HG02885 (cell line): Measurements from ENCODE around the gene PITX2.
A peak's percentile ranks its signal among the peaks of the same experiment; 100 is the strongest.
"Not testable (repeated sequence)": the region's sequence is repeated elsewhere in the genome, so short reads cannot be mapped to it uniquely, and the experiment has no call there.

Experiments used
- ATAC-seq: cut with Tn5 transposase; IDR thresholded peaks from one replicate; pipeline ENCODE4 v1.9.1; 2021; ENCODE audit warnings: mild to moderate bottlenecking; ENCODE audit not compliant: unreplicated experiment, poor library complexity

Gene PITX2

GRCh38 chr4:110613745-110614144 is 9.1 kb downstream of the PITX2 start:
- no peak for ATAC-seq

- no peak for ATAC-seq
Measured at GRCh38 chr4:110612631-110613269, 10.1 kb downstream of the PITX2 start.

- ATAC-seq: no peak
Measured at GRCh38 chr4:110611968-110612447, 10.9 kb downstream of the PITX2 start.

GRCh38 chr4:110610940-110611831 is 11.7 kb downstream of the PITX2 start:
- ATAC-seq: peak; percentile 68

GRCh38 chr4:110610620-110610939 is 12.3 kb downstream of the PITX2 start:
- ATAC-seq: peak; percentile 5

- ATAC-seq: no peak
Measured at GRCh38 chr4:110609044-110609750, 13.7 kb downstream of the PITX2 start.

- ATAC-seq: no peak
Measured at GRCh38 chr4:110605077-110605476, 17.8 kb downstream of the PITX2 start.

- no peak for ATAC-seq
Measured at GRCh38 chr4:110602061-110602460, 20.8 kb downstream of the PITX2 start.

GRCh38 chr4:110597582-110597981 is 25.3 kb downstream of the PITX2 start:
- no peak for ATAC-seq

- no peak for ATAC-seq
Measured at GRCh38 chr4:110596431-110596830, 26.4 kb downstream of the PITX2 start.

GRCh38 chr4:110595583-110595982 is 27.3 kb downstream of the PITX2 start:
- ATAC-seq: no peak

- ATAC-seq: no peak
Measured at GRCh38 chr4:110589297-110589696, 33.6 kb downstream of the PITX2 start.

GRCh38 chr4:110587666-110588285 is 35.1 kb downstream of the PITX2 start:
- no peak for ATAC-seq

GRCh38 chr4:110586131-110586850 is 36.6 kb downstream of the PITX2 start:
- ATAC-seq: no peak

GRCh38 chr4:110576696-110577095 is 46.2 kb downstream of the PITX2 start:
- ATAC-seq: not testable (repeated sequence)
